ENCODE measurements around the gene ANKLE2.
A peak's percentile ranks its signal among the peaks of the same experiment; 100 is the strongest.
"Not testable (repeated sequence)": the region's sequence is repeated elsewhere in the genome, so short reads cannot be mapped to it uniquely, and the experiment has no call there.

The ANKLE2 gene

DNA sequence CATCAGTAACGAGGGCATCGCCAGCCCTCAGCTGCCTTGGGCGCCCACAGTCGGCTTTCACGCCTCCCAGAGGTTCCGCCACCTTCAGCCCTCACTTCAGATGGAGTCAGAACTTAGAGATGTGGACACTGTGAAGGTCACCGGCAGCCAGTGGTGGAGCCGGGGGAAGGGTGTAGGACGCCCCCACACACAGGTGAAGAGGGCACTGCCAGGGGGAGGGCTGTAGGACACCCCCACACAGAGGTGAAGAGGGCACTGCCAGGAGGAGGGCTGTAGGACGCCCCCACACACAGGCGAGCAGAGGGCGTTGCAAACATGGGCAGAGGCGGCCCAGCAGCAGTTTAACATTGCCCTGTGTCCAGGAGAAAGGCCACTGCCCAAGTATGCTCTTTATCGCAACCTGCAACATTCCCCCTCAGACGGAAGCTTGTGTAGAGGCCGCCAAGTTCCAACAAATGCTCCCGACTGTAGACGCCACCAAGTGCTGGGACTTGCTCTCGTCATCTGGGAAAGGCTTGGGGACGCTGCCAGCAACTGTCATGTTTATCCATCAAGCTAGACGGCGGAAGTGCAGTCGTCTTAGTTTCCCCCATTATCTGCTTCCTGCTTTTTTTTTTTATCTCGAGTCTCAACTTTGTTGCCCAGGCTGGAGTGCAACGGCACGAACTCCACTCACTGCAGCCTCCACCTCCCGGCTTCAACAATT, 4.9 kb upstream of the ANKLE2 start:
- Mint-ChIP-seq H3K9me3 (no peaks in the 10 kb centered on the region), H3K36me3 (peaks cover 34% of the 10 kb centered on the region), H3K4me1 (peaks cover 24% of the 10 kb centered on the region), H3K4me3 (no peak overlapping the region), H3K27ac (no peak overlapping the region)
- DNase-seq (ENCODE audit: low spot score in 2 of 2) (no peak), ATAC-seq (no peak)

- H3K36me3 Mint-ChIP-seq = peaks cover 32% of the 10 kb centered on the region
- no peak for DNase-seq (ENCODE audit: low spot score in 2 of 2)
- H3K4me1 Mint-ChIP-seq = peaks cover 29% of the 10 kb centered on the region
- no peak overlapping the region for H3K27ac Mint-ChIP-seq
- no peak for ATAC-seq
- H3K9me3 Mint-ChIP-seq = no peaks in the 10 kb centered on the region
- no peak overlapping the region for H3K4me3 Mint-ChIP-seq
Measured at GRCh38 chr12:132765361-132765760, 3.7 kb upstream of the ANKLE2 start.

DNA sequence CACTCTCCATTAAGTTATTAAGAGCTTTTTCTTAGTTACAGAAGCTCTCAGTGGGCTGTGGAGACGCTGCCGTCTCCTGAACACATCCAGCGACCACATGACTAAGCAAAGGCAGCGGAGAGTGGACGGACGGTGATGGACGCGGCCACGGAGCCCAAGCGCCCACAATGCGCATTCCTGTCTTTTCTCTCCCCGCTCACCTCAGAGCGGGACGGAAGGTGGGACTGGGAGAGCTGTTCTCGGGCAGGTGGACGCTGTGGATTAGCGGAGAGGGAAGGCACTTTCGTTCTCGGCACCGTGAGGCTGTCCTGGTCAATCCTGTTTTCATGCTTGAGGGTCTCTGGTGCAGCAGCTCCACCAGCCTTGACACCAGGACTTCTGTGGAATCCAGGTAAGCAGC, 2.6 kb upstream of the ANKLE2 start:
- Mint-ChIP-seq H3K4me3 (no peak overlapping the region), H3K36me3 (peaks cover 32% of the 10 kb centered on the region), H3K9me3 (no peaks in the 10 kb centered on the region), H3K27ac (no peak overlapping the region), H3K4me1 (peaks cover 35% of the 10 kb centered on the region)
- DNase-seq (ENCODE audit: low spot score in 2 of 2) (no peak), ATAC-seq (no peak)

GRCh38 chr12:132761921-132762583, 420 bp upstream of the ANKLE2 start:
- peaks cover 23% of the 10 kb centered on the region for H3K4me1 Mint-ChIP-seq

GRCh38 chr12:132759359-132759758, 2.3 kb downstream of the ANKLE2 start:
- peaks cover 70% of the 10 kb centered on the region for H3K36me3 Mint-ChIP-seq
- DNase-seq (ENCODE audit: low spot score in 2 of 2) = no peak
- H3K4me1 Mint-ChIP-seq = peaks cover 27% of the 10 kb centered on the region
- peak overlapping the region; percentile 98 for H3K4me3 Mint-ChIP-seq
- ATAC-seq = no peak
- no peak overlapping the region for H3K27ac Mint-ChIP-seq
- no peaks in the 10 kb centered on the region for H3K9me3 Mint-ChIP-seq

More at GRCh38 chr12:132761921-132762583, 420 bp upstream of the ANKLE2 start:
- peaks cover 43% of the 10 kb centered on the region for H3K36me3 Mint-ChIP-seq
- peak overlapping the region; percentile 64 for H3K4me3 Mint-ChIP-seq
- ATAC-seq (peak; percentile 86), DNase-seq (ENCODE audit: low spot score in 2 of 2) (peak; percentile 76 to 85)
- peak overlapping the region; percentile 23 for H3K27ac Mint-ChIP-seq
- no peaks in the 10 kb centered on the region for H3K9me3 Mint-ChIP-seq

GRCh38 chr12:132758825-132759224, 2.8 kb downstream of the ANKLE2 start:
- H3K4me3 Mint-ChIP-seq = not testable (repeated sequence)

GRCh38 chr12:132754160-132754932, 7.3 kb downstream of the ANKLE2 start:
- ATAC-seq = no peak
- Mint-ChIP-seq H3K4me3 (no peak overlapping the region), H3K27ac (no peak overlapping the region), H3K36me3 (peaks cover 100% of the 10 kb centered on the region), H3K4me1 (peaks cover 7% of the 10 kb centered on the region), H3K9me3 (no peaks in the 10 kb centered on the region)
- DNase-seq (ENCODE audit: low spot score in 2 of 2) = no peak

More at GRCh38 chr12:132758825-132759224, 2.8 kb downstream of the ANKLE2 start:
- H3K27ac Mint-ChIP-seq; H3K9me3 Mint-ChIP-seq; DNase-seq (ENCODE audit: low spot score in 2 of 2); ATAC-seq: not testable (repeated sequence)
- Mint-ChIP-seq H3K4me1 (peaks cover 27% of the 10 kb centered on the region), H3K36me3 (peaks cover 75% of the 10 kb centered on the region)

GRCh38 chr12:132753670-132754069, 8.0 kb downstream of the ANKLE2 start:
- not testable (repeated sequence) for ATAC-seq; H3K4me1 Mint-ChIP-seq; H3K4me3 Mint-ChIP-seq; H3K9me3 Mint-ChIP-seq; H3K27ac Mint-ChIP-seq; DNase-seq (ENCODE audit: low spot score in 2 of 2)
- peaks cover 100% of the 10 kb centered on the region for H3K36me3 Mint-ChIP-seq

- Mint-ChIP-seq H3K9me3 (no peaks in the 10 kb centered on the region), H3K4me1 (peaks cover 16% of the 10 kb centered on the region), H3K36me3 (peaks cover 100% of the 10 kb centered on the region), H3K27ac (no peak overlapping the region), H3K4me3 (no peak overlapping the region)
- DNase-seq (ENCODE audit: low spot score in 2 of 2) = no peak
- ATAC-seq = no peak
Measured at GRCh38 chr12:132748319-132748718, 13.3 kb downstream of the ANKLE2 start.

GRCh38 chr12:132747896-132748295, 13.7 kb downstream of the ANKLE2 start:
- Mint-ChIP-seq H3K4me1 (peaks cover 16% of the 10 kb centered on the region), H3K36me3 (peaks cover 100% of the 10 kb centered on the region), H3K9me3 (no peaks in the 10 kb centered on the region), H3K27ac (no peak overlapping the region), H3K4me3 (no peak overlapping the region)
- no peak for DNase-seq (ENCODE audit: low spot score in 2 of 2)
- no peak for ATAC-seq

DNA sequence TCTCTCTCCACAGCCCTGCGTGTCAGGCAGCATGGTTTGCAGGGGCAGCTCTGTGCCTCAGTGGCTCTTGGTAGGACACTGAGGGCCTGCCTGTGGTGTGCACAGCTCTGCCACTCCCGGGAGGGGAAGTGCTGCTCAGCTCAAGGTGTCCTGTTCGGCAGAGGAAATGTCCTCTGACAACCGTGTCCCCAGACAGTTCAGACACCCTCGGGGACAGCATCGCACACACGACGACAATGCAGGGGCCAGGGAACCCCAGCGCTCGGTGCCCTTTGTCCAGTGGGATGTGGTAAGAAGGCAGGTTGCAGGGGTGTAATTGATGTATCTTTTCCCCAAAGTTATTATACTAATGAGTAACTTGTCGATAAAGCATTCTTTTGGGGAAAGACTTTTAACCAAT, 14.2 kb downstream of the ANKLE2 start:
- no peak for ATAC-seq
- peak overlapping the region; percentile 56 for H3K27ac Mint-ChIP-seq
- H3K9me3 Mint-ChIP-seq = no peaks in the 10 kb centered on the region
- H3K4me1 Mint-ChIP-seq = peaks cover 21% of the 10 kb centered on the region
- no peak for DNase-seq (ENCODE audit: low spot score in 2 of 2)
- peaks cover 100% of the 10 kb centered on the region for H3K36me3 Mint-ChIP-seq
- H3K4me3 Mint-ChIP-seq = no peak overlapping the region

DNA sequence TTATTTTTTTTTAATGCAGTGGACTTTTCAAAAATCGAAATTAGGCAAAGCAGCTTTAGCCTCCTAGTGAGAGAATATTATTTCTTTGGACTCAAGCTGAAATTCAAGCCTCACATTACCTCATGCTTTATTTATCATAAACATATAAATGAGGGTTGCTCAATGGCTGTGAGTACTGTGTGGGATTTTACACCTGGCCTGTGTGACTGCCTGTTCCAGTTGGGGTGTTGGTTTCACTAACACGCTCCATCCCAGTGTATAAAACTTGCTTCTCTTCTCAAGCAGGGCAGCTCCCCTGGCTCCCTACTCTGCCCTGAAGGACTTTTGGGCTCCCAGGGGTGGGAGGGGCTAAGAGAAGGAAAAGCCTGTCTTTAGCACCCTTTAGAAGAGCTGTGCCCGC, 15.0 kb downstream of the ANKLE2 start:
- no peak for ATAC-seq
- no peak for DNase-seq (ENCODE audit: low spot score in 2 of 2)
- Mint-ChIP-seq H3K4me3 (no peak overlapping the region), H3K27ac (no peak overlapping the region), H3K36me3 (peaks cover 100% of the 10 kb centered on the region), H3K9me3 (no peaks in the 10 kb centered on the region), H3K4me1 (peaks cover 23% of the 10 kb centered on the region)

- no peaks in the 10 kb centered on the region for H3K9me3 Mint-ChIP-seq
- H3K4me3 Mint-ChIP-seq = no peak overlapping the region
- ATAC-seq = no peak
- peaks cover 100% of the 10 kb centered on the region for H3K36me3 Mint-ChIP-seq
- DNase-seq (ENCODE audit: low spot score in 2 of 2) = no peak
- peaks cover 23% of the 10 kb centered on the region for H3K4me1 Mint-ChIP-seq
- H3K27ac Mint-ChIP-seq = no peak overlapping the region
Measured at GRCh38 chr12:132743831-132744230, 17.8 kb downstream of the ANKLE2 start.

DNA sequence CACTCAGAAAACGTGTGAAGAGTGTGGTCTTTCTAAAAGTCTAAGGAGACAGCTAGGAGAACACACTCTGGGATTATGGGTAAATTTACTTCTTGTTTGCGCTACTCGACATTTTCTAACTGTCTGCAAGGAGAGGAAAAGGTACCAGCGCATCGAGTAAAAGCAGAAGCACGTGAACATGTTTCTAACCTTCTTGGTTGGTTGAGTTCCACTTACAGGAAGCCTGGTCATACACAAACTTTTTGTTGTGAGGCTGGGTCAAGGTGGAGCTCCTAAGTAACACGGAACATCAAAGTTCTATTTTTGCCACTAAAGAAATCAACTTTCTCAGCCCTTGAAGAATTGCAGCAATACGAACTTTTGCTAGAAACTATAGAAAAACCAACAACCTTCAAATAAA, 20.0 kb downstream of the ANKLE2 start:
- no peak overlapping the region for H3K4me3 Mint-ChIP-seq
- peaks cover 100% of the 10 kb centered on the region for H3K36me3 Mint-ChIP-seq
- H3K27ac Mint-ChIP-seq = no peak overlapping the region
- peaks cover 23% of the 10 kb centered on the region for H3K4me1 Mint-ChIP-seq
- no peak for ATAC-seq
- no peak for DNase-seq (ENCODE audit: low spot score in 2 of 2)
- H3K9me3 Mint-ChIP-seq = no peaks in the 10 kb centered on the region

- peaks cover 100% of the 10 kb centered on the region for H3K36me3 Mint-ChIP-seq
- ATAC-seq (no peak), DNase-seq (ENCODE audit: low spot score in 2 of 2) (no peak)
- no peaks in the 10 kb centered on the region for H3K9me3 Mint-ChIP-seq
- H3K27ac Mint-ChIP-seq = peak overlapping the region; percentile 48
- peaks cover 23% of the 10 kb centered on the region for H3K4me1 Mint-ChIP-seq
- H3K4me3 Mint-ChIP-seq = no peak overlapping the region
Measured at GRCh38 chr12:132740652-132741051, 21.0 kb downstream of the ANKLE2 start.

Data from stimulated activated effector memory CD8-positive, alpha-beta T cell treated with anti-CD3 and anti-CD28 coated beads, Interleukin-12 subunit alpha, Interleukin-12 subunit beta, amount 100 ng/mL, for 72 hours (primary cell).